ENCODE results near the gene SHISA6. TPM values are rescaled to one million over a fixed set of nuclear protein-coding genes. Genes with fewer than 3 reads are reported as not detected.

Gene SHISA6
- polyA plus RNA-seq, 1 of the 3 experiments (the other 2 are of a cell fraction), result not detected

DNA sequence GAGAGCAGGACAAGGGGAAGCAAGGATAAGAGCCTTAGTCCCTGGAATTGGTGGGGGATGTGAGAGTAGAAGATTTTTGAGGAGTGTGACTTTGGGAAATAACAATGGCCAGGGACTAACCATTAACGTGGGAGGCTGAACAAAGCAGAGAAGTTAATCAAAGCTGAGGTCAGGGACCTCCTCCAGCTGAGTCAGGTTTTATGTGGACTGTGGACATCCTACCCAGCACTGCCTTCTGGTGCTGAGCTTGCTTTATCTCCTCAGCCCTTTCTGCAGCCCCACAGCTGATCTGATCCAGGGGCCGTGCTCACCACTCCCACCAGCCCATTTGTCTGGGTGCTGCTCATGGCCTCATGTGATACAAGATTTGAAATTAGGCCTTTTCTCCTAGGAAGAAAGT, 146.6 kb downstream of the SHISA6 start:
- H3F3A ChIP-seq (replicated peaks; ENCODE audit: insufficient read depth), result no peaks in the 10 kb centered on the region
- H3K9me2 ChIP-seq, result no peaks in the 10 kb centered on the region
- no peak overlapping the region for H3K4me3 ChIP-seq (ENCODE audit: low read depth in 2 of 2, low read length in 1 of 2)
- H3K4me2 ChIP-seq, result no peak overlapping the region
- ChIA-PET POLR2A (no interaction called here), CTCF (no interaction called here)
- 5% methylated on average over 2 of the region's 2 CpGs for WGBS (ENCODE audit: low lambda C conversion rate)
- no peaks in the 10 kb centered on the region for H4K20me1 ChIP-seq (ENCODE audit: insufficient read depth)
- H3K36me3 ChIP-seq (replicated peaks in 1 of 2; ENCODE audit: control insufficient read depth in 1 of 2, insufficient read depth in 2 of 2, low read length in 1 of 2), result no peaks in the 10 kb centered on the region
- H3K27ac ChIP-seq (ENCODE audit: low read depth in 2 of 2, low read length in 1 of 2), result no peak overlapping the region
- no peaks in the 10 kb centered on the region; a peak in 1 of 4 replicates for H3K4me1 ChIP-seq (ENCODE audit: control insufficient read depth in 1 of 2, insufficient read depth in 2 of 2, low read depth in 1 of 2, low read length in 1 of 2)
- TF ChIP-seq, protein P1, sequence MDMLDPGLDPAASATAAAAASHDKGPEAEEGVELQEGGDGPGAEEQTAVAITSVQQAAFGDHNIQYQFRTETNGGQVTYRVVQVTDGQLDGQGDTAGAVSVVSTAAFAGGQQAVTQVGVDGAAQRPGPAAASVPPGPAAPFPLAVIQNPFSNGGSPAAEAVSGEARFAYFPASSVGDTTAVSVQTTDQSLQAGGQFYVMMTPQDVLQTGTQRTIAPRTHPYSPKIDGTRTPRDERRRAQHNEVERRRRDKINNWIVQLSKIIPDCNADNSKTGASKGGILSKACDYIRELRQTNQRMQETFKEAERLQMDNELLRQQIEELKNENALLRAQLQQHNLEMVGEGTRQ (IDR thresholded peaks at IDR 0.05; ENCODE audit: borderline replicate concordance, low read depth, low read length), result no peak
- TF ChIP-seq CHD2 (IDR thresholded peaks at IDR 0.05; ENCODE audit: low read length, partially characterized antibody) (no peak), SMC3 (IDR thresholded peaks at IDR 0.05; ENCODE audit: low read depth, low read length) (no peak), TAF1 (IDR thresholded peaks at IDR 0.05; ENCODE audit: borderline replicate concordance, low read depth, low read length) (no peak), ELF1 (IDR thresholded peaks at IDR 0.05) (no peak), RCOR1 (IDR thresholded peaks at IDR 0.05; ENCODE audit: low read length) (no peak), EP300 (IDR thresholded peaks at IDR 0.05; ENCODE audit: borderline replicate concordance in 1 of 2, low read depth in 1 of 2, low read length in 1 of 2) (no peak)
- TF ChIP-seq, protein P2, sequence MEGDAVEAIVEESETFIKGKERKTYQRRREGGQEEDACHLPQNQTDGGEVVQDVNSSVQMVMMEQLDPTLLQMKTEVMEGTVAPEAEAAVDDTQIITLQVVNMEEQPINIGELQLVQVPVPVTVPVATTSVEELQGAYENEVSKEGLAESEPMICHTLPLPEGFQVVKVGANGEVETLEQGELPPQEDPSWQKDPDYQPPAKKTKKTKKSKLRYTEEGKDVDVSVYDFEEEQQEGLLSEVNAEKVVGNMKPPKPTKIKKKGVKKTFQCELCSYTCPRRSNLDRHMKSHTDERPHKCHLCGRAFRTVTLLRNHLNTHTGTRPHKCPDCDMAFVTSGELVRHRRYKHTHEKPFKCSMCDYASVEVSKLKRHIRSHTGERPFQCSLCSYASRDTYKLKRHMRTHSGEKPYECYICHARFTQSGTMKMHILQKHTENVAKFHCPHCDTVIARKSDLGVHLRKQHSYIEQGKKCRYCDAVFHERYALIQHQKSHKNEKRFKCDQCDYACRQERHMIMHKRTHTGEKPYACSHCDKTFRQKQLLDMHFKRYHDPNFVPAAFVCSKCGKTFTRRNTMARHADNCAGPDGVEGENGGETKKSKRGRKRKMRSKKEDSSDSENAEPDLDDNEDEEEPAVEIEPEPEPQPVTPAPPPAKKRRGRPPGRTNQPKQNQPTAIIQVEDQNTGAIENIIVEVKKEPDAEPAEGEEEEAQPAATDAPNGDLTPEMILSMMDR (IDR thresholded peaks at IDR 0.05), result no peak
- H2AFZ ChIP-seq (ENCODE audit: low read depth), result no peak overlapping the region
- H3K9ac ChIP-seq, result no peak overlapping the region
- no peaks in the 10 kb centered on the region for H3K9me3 ChIP-seq
- no peaks in the 10 kb centered on the region for H3K79me2 ChIP-seq (ENCODE audit: insufficient read depth)
- H3K27me3 ChIP-seq (ENCODE audit: insufficient read depth), result no peaks in the 10 kb centered on the region
- no peak for DNase-seq

DNA sequence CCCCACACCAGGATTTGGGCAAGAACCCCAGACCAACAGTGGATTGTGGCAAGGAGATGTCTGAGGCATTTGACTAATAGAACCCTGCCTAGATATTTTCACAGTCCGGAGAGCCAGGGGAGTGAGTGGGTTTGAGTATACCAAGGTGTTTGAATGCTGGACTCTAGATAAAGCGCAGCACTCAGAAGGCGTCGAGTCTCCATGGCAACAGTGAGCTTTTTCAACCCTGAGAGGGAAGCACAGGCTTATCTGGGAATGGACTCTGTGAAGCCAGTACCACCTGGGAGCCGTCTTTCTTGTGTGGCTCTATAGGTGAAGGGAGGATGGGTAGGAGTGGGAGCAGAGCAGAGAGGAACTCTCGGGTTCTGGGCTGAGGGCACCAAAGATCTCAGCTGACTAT, 147.0 kb downstream of the SHISA6 start:
- CTCF ChIA-PET, result no interaction called here
- TF ChIP-seq ELF1 (IDR thresholded peaks at IDR 0.05) (no peak), TEAD4 (IDR thresholded peaks at IDR 0.05; ENCODE audit: borderline replicate concordance, insufficient read depth) (no peak), FOXM1 (IDR thresholded peaks at IDR 0.05; ENCODE audit: low read depth) (no peak), MEF2A (IDR thresholded peaks at IDR 0.05; ENCODE audit: borderline replicate concordance, low read depth) (no peak), POLR2AphosphoS5 (IDR thresholded peaks at IDR 0.05; ENCODE audit: low read depth, low read length) (no peak), RFX5 (IDR thresholded peaks at IDR 0.05; ENCODE audit: low read length) (no peak), SMC3 (IDR thresholded peaks at IDR 0.05; ENCODE audit: low read depth, low read length) (no peak), YY1 (IDR thresholded peaks at IDR 0.05; ENCODE audit: low read depth) (no peak), RCOR1 (IDR thresholded peaks at IDR 0.05; ENCODE audit: low read length) (no peak), RXRA (IDR thresholded peaks at IDR 0.05; ENCODE audit: borderline replicate concordance, low read depth) (no peak), GABPA (IDR thresholded peaks at IDR 0.05; ENCODE audit: low read depth) (no peak), CHD2 (IDR thresholded peaks at IDR 0.05; ENCODE audit: low read length, partially characterized antibody) (no peak), FOSL2 (IDR thresholded peaks at IDR 0.05; ENCODE audit: borderline replicate concordance, low read depth) (no peak), GATA2 (CRISPR knock-in tag; IDR thresholded peaks at IDR 0.05) (no peak), EZH2phosphoT487 (IDR thresholded peaks at IDR 0.05; ENCODE audit: borderline replicate concordance, low read depth) (no peak)
- TF ChIP-seq, protein P2 (IDR thresholded peaks at IDR 0.05), result no peak
- TF ChIP-seq, protein P3, sequence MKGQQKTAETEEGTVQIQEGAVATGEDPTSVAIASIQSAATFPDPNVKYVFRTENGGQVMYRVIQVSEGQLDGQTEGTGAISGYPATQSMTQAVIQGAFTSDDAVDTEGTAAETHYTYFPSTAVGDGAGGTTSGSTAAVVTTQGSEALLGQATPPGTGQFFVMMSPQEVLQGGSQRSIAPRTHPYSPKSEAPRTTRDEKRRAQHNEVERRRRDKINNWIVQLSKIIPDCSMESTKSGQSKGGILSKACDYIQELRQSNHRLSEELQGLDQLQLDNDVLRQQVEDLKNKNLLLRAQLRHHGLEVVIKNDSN (IDR thresholded peaks at IDR 0.05; ENCODE audit: borderline replicate concordance, low read depth), result no peak
- TF ChIP-seq, protein P4, sequence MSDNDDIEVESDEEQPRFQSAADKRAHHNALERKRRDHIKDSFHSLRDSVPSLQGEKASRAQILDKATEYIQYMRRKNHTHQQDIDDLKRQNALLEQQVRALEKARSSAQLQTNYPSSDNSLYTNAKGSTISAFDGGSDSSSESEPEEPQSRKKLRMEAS (IDR thresholded peaks at IDR 0.05; ENCODE audit: low read depth), result no peak
- TF ChIP-seq, protein P5, sequence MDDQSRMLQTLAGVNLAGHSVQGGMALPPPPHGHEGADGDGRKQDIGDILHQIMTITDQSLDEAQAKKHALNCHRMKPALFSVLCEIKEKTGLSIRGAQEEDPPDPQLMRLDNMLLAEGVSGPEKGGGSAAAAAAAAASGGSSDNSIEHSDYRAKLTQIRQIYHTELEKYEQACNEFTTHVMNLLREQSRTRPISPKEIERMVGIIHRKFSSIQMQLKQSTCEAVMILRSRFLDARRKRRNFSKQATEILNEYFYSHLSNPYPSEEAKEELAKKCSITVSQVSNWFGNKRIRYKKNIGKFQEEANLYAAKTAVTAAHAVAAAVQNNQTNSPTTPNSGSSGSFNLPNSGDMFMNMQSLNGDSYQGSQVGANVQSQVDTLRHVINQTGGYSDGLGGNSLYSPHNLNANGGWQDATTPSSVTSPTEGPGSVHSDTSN (IDR thresholded peaks at IDR 0.05), result no peak

More for the DNA sequence above, 147.0 kb downstream of the SHISA6 start:
- H3K27ac ChIP-seq (ENCODE audit: low read depth in 2 of 2, low read length in 1 of 2), result no peak overlapping the region
- no peaks in the 10 kb centered on the region for H4K20me1 ChIP-seq (ENCODE audit: insufficient read depth)
- no peaks in the 10 kb centered on the region for H3K36me3 ChIP-seq (replicated peaks in 1 of 2; ENCODE audit: control insufficient read depth in 1 of 2, insufficient read depth in 2 of 2, low read length in 1 of 2)
- no peaks in the 10 kb centered on the region for H3F3A ChIP-seq (replicated peaks; ENCODE audit: insufficient read depth)
- 40% methylated on average over 6 of the region's 6 CpGs for WGBS (ENCODE audit: low lambda C conversion rate)
- H3K27me3 ChIP-seq (ENCODE audit: insufficient read depth), result no peaks in the 10 kb centered on the region
- H3K4me3 ChIP-seq (ENCODE audit: low read depth in 2 of 2, low read length in 1 of 2), result no peak overlapping the region
- no peaks in the 10 kb centered on the region for H3K9me2 ChIP-seq
- no peak overlapping the region for H2AFZ ChIP-seq (ENCODE audit: low read depth)
- H3K79me2 ChIP-seq (ENCODE audit: insufficient read depth), result no peaks in the 10 kb centered on the region
- H3K4me1 ChIP-seq (ENCODE audit: control insufficient read depth in 1 of 2, insufficient read depth in 2 of 2, low read depth in 1 of 2, low read length in 1 of 2), result no peaks in the 10 kb centered on the region; a peak in 1 of 4 replicates
- POLR2A ChIA-PET, result no interaction called here
- no peak overlapping the region for H3K9ac ChIP-seq
- DNase-seq, result no peak
- no peaks in the 10 kb centered on the region for H3K9me3 ChIP-seq
- no peak overlapping the region for H3K4me2 ChIP-seq

All from SK-N-SH (cell line).